Psoas muscle (tissue), 8 donors: Measurements from ENCODE around the gene OGT. TPM values are rescaled to one million over a fixed set of nuclear protein-coding genes. Genes with fewer than 3 reads are reported as not detected.

ENCODE experiments used
- ATAC-seq, 4 donors: fragments of 200-7000 bp; cut with Tn5 transposase; one replicate each; pipeline ENCODE4 v1.9.1; 2020; ENCODE audit warnings: moderate library complexity in 3 of 4, mild to moderate bottlenecking in 2 of 4
- DNase-seq, 2 donors: peaks; one replicate each; pipeline ENCODE4 v3.0.0-alpha.2; 2020
- H3K27ac ChIP-seq: fragments of 200-600 bp; one replicate; pipeline ENCODE4 v1.8.0; 2022
- H3K27me3 ChIP-seq, 3 donors: fragments of 200-600 bp in 1 of 3; one replicate each; pipeline versions ENCODE4 v1.6.1 to v1.8.0; 2013 to 2022; ENCODE audit warnings: low read length in 2 of 3, mild to moderate bottlenecking in 2 of 3, moderate library complexity in 1 of 3; ENCODE audit not compliant: insufficient read depth in 3 of 3
- H3K36me3 ChIP-seq, 2 donors: fragments of 200-600 bp in 1 of 2; one replicate each; pipeline versions ENCODE4 v1.6.1 to v1.8.0; 2013 to 2022; ENCODE audit warnings: low read depth in 1 of 2, mild to moderate bottlenecking in 1 of 2, moderate library complexity in 1 of 2; ENCODE audit not compliant: insufficient read depth in 1 of 2
- H3K4me1 ChIP-seq: fragments of 200-600 bp; one replicate; pipeline ENCODE4 v1.8.0; 2022
- H3K4me3 ChIP-seq: fragments of 200-600 bp; one replicate; pipeline ENCODE4 v1.8.0; 2022; ENCODE audit warnings: mild to moderate bottlenecking
- H3K9me3 ChIP-seq: fragments of 200-600 bp; one replicate; pipeline ENCODE4 v1.8.0; 2022
- WGBS, 3 donors: extraction: QIAGEN DNeasy Blood & Tissue Kit; methylation state at CpG; one replicate each; pipeline versions ENCODE4 v1.1.6 to v1.1.7; 2013; 5-methylcytosine and 5-hydroxymethylcytosine counted together
- intact Hi-C, 2 donors: fragments of 100-400 bp; cut with DNase I; formaldehyde crosslinking; loops; one replicate each; pipeline versions ENCODE4 v1.11.0 to v1.14.2; 2022
- polyA plus RNA-seq, 3 donors: library from polyadenylated mRNA; stranded (reverse); fragments of 200-250 nt; gene quantifications; one replicate each; pipeline ENCODE4 v1.2.3, GENCODE V29; 2013
- total RNA-seq, 4 donors: library from RNA; stranded (reverse); fragmentation: NEBNext Ultra II Directional in 2 of 4; extraction: Animal tissue kit (Norgen Biotek cat#: 25700) in 2 of 4; gene quantifications; one replicate each; pipeline versions ENCODE4 v1.2.1 to v1.2.4, GENCODE V29; 2021 to 2023
- TF ChIP-seq, protein P1 (sequence below): fragments of 200-600 bp; IDR thresholded peaks from one replicate; pipeline ENCODE4 v1.8.0; 2022; ENCODE audit warnings: antibody characterized with exemption
- donor health status: healthy with polysubstance abuse.
- donor health status: DM: no; HTN: no; CAD: no; lungs with moderate emphysema.
- donor health status: Bipolar disorder and iron deficiency.
- donor health status: healthy.
- donor health status: DM: yes; HTN: yes; CAD: no.
- donor health status: DM: no; HTN: no; CAD: no.
- donor health status: DM: no; HTN: no; CAD: no.
- donor health status: DM: yes; HTN: yes; CAD: no.

Gene OGT
- total and polyA plus RNA-seq, 7 donors: 17.2 to 64.1 (median 45.5) TPM

- 96 to 97% (median 96%) methylated on average over 22 to 48 of the region's 48 CpGs for WGBS, 3 donors
- H3K9me3 ChIP-seq: no peaks in the 10 kb centered on the region
- intact Hi-C loops: no loop called here
- DNase-seq (peak in 1 of 2 donors; percentile 46), ATAC-seq (no peak)
- H3K27me3 ChIP-seq: no peaks in the 10 kb centered on the region
- H3K36me3 ChIP-seq: peaks cover 2 to 38% of the 10 kb centered on the region in 2 donors
- H3K4me3 ChIP-seq: no peak within 1 kb of the TSS
- no peaks in the 10 kb centered on the region for H3K4me1 ChIP-seq
- no peak within 1 kb of the TSS for H3K27ac ChIP-seq
- TF ChIP-seq, protein P1, sequence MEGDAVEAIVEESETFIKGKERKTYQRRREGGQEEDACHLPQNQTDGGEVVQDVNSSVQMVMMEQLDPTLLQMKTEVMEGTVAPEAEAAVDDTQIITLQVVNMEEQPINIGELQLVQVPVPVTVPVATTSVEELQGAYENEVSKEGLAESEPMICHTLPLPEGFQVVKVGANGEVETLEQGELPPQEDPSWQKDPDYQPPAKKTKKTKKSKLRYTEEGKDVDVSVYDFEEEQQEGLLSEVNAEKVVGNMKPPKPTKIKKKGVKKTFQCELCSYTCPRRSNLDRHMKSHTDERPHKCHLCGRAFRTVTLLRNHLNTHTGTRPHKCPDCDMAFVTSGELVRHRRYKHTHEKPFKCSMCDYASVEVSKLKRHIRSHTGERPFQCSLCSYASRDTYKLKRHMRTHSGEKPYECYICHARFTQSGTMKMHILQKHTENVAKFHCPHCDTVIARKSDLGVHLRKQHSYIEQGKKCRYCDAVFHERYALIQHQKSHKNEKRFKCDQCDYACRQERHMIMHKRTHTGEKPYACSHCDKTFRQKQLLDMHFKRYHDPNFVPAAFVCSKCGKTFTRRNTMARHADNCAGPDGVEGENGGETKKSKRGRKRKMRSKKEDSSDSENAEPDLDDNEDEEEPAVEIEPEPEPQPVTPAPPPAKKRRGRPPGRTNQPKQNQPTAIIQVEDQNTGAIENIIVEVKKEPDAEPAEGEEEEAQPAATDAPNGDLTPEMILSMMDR: no peak
Observed at GRCh38 chrX:71578253-71579135, 45.6 kb downstream of the OGT start, which contains the start of gene GCNA. Gene GCNA (plus strand): TSS chrX:71578437. CDS start chrX:71580822, 2,385 bp downstream.

DNA sequence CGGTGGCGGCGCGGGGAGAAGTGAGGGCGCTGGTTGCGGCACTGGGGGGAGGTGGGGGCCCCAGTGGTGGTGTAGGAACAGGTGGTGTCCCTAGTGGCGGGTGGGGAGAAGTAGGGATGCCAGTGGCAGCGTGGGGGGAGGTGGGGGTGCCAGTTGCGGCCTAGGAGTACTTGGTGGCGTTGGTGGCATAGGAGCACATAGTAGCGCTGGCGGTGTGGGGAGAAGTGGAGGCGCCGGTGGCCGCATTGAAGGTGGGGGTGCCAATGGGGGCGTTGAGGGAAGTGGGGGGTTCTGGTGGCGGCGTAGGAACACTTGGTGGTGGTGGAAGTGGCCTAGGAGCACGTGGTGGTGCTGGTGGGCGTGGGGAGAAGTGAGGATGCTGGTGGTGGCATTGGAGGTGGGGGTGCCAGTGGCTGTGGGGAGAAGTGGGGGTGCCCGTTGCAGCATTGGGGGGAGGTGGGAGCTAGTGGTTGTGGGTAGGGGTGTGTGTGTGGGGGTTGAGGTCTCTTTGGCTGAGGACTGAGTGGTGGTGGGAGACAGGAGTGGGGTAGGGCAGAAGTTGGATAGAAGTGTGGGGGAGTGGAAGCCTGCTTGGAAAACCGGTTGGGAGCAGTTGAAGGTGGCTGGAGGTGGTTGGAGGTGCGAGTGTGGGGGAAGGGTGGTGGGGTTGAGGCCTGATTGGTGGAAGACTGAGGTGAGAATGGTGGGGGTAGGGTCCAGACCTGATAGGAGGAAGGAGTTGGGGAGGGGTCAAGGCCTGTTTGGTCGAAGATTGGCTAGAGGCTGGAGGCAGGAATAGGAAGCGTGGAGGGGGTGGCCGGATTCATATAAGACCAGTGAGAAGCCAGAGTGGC, 46.5 kb downstream of the OGT start:
- Histone ChIP-seq H3K27me3 (no peaks in the 10 kb centered on the region), H3K4me3 (no peak overlapping the region), H3K9me3 (no peaks in the 10 kb centered on the region), H3K27ac (no peak overlapping the region), H3K36me3 (peaks cover 2 to 30% of the 10 kb centered on the region in 2 donors), H3K4me1 (no peaks in the 10 kb centered on the region)
- TF ChIP-seq, protein P1: no peak
- peak in 2 of 4 donors; percentile 29 to 32 for ATAC-seq
- intact Hi-C loops: no loop called here
- no peak for DNase-seq
- WGBS, 3 donors: 87 to 93% (median 92%) methylated on average over 11 to 26 of the region's 26 CpGs

DNA sequence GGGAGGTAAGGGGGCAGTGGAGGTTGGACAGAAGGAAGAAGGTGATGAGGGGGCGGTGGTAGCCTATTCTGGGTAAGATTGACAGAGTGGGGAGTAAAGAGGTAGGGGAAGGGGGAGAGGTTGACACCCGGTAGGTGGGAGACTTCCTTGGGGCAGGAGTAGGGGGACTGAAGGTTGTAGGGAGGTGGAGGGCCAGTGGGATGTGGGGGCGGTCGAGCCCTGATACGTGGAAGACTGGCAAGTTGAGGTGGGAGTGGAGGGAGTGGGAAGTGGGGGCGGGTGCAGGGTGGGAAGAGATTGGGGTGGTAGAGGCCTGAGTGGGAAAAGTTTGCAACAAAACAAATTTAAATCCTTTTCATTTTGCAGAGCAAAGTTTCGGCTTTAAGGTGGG, 47.1 kb downstream of the OGT start:
- ATAC-seq: no peak
- H3K4me1 ChIP-seq: no peaks in the 10 kb centered on the region
- H3K9me3 ChIP-seq: no peaks in the 10 kb centered on the region
- H3K36me3 ChIP-seq: peaks cover 2 to 23% of the 10 kb centered on the region in 2 donors
- no peak for DNase-seq
- H3K27me3 ChIP-seq: no peaks in the 10 kb centered on the region
- intact Hi-C loops: no loop called here
- H3K4me3 ChIP-seq: no peak overlapping the region
- H3K27ac ChIP-seq: no peak overlapping the region
- TF ChIP-seq, protein P1: no peak
- 81 to 92% (median 89%) methylated on average over 7 of the region's 7 CpGs for WGBS, 3 donors

DNA sequence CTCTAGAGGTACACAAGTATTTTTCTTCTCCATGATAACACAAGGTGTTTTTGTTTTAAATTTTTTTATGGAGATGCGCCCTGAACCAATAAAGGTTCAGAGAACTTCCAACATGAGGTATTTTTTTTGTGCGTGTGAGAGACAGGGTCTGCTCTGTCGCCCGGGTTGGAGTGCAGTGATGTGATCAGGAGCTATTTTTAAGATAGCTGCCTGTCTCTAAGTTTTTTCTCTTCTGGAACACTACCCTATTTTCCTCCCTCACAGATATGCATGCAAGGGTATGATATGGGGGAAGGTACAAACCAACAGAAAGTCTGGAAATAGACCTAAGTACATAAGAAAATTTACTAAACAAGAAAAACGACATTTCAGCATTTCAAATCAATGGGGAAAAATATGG, 48.3 kb downstream of the OGT start:
- TF ChIP-seq, protein P1: no peak
- Histone ChIP-seq H3K4me3 (no peak overlapping the region), H3K36me3 (peaks cover 0 to 11% of the 10 kb centered on the region in 2 donors), H3K4me1 (no peaks in the 10 kb centered on the region), H3K27me3 (no peaks in the 10 kb centered on the region), H3K27ac (peak overlapping the region; percentile 21), H3K9me3 (no peaks in the 10 kb centered on the region)
- DNase-seq: no peak
- WGBS, 3 donors: 43 to 58% (median 55%) methylated on average over 5 of the region's 5 CpGs
- peak in 3 of 4 donors; percentile 46 to 62 (median 58) for ATAC-seq
- intact Hi-C loops: no loop called here
